OCI-M2 (cell line): ENCODE results near the gene BTBD9.

Experiments
- DNase-seq: peaks from one replicate; lab custom pipeline; 2025; ENCODE audit not compliant: unreplicated experiment; lab: John Stamatoyannopoulos, UW

Gene BTBD9

DNA sequence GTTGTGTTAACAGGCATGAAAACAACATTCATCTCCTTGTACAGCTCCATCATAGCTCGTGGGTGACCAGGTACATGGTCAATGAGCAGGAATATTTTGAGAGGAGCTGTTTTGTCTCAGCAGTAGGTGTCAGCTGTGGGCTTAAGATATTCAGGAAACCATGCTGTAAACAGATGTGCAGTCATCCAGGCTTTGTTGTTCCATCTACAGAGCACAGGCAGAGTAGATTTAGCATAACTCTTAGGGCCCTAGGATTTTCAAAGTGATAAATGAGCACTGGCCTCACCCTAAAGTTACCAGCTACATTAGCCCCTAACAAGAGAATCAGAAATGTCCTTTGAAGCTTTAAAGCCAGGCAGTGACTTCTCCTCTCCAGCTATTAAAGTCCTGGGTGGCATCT is 154.2 kb downstream of the BTBD9 start:
- no peak for DNase-seq

GRCh38 chr6:38484656-38485055 is 155.1 kb downstream of the BTBD9 start:
- DNase-seq = no peak

- DNase-seq = no peak
These were observed 156.2 kb downstream of the BTBD9 start for GRCh38 chr6:38483526-38483925.

DNA sequence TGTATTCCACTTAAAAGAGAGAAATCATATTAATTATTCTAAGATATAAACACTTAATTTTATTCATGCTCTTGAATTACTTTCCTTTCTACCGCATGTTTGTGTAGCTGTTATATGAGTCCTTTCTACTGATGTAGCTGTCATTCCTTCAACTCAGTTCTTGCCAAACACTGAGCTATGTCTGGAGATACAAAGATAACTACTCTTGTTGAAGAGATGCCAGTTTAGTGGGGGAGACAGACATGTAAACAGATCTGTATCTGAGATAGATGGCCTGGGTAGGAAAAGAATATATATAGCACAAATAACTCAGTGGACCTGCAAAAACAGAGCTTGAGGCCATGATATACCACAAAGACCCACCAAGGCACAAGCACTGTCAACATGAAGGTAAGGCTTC is 157.3 kb downstream of the BTBD9 start:
- DNase-seq = no peak

GRCh38 chr6:38481851-38482250 is 157.9 kb downstream of the BTBD9 start:
- DNase-seq = no peak

- no peak for DNase-seq
These were observed 158.4 kb downstream of the BTBD9 start for GRCh38 chr6:38481211-38481836.

DNA sequence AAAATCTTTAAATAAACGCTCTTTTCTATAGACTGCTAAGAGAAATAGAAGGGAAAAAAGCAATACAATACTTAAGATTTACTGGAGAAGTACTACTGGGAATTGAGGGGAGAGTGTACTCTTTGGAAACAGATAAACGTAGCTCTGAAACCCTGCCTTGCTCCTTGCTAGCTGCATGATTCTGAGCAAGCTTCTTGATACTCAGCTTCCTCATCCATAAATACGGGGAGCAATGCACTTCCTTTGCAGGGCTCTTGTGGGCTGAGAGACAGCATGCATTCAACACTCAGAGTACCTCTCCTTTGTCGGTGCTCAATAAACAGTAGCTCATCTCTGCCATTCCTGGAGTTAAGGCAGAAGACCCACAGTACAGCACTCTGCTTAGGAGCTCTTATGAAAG is 159.7 kb downstream of the BTBD9 start:
- DNase-seq = no peak

- DNase-seq = no peak
These were observed 160.4 kb downstream of the BTBD9 start for GRCh38 chr6:38479331-38479730.

DNA sequence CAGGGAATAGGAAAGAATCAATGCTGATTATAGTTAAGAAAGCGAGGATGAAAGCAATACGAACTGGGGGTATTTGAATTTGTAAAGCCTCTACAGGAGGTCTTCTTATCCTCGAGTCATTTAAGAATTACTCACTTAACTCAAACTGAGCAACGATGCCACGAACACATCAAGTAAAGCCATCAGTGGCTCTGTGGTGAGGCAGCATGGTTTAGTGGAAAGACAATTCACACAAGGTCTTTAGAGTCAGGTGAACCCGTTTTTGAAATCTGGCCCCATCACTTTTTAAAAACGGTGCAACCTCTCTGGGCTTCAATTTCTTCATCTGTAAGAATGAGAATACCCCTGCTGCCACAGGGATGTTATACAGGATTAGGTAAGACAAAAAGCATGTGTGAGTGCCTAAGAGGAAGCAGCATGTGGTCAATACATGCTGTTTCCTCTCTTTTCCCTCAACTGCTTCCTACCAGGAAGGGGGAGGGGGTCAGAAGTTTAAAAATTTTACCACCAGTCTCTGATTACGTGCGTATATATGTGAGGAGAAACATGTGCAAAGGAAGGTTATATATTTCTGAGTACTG is 162.0 kb downstream of the BTBD9 start:
- DNase-seq = no peak

DNA sequence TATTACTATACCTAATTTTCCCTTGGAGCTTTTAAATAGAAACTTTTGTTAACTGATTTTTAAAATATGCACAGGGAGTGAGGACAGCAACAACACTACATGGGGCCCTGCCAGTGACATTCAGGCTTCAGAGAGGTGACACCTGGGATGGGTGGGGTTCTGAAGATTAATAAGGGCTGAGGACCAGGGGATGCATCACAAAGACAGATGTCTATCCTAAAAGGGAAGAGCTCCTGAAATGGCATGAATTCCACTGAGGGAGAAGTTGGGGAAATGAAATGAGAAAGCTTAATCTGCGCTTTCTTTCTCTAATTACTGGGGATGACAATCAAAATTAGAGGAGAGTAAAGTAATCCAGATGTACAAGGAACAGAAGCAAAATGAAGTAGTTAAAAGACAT is 162.8 kb downstream of the BTBD9 start:
- no peak for DNase-seq

- no peak for DNase-seq
These were observed 163.6 kb downstream of the BTBD9 start for GRCh38 chr6:38476141-38476540.

GRCh38 chr6:38470548-38470947 is 169.2 kb downstream of the BTBD9 start:
- DNase-seq = no peak

DNA sequence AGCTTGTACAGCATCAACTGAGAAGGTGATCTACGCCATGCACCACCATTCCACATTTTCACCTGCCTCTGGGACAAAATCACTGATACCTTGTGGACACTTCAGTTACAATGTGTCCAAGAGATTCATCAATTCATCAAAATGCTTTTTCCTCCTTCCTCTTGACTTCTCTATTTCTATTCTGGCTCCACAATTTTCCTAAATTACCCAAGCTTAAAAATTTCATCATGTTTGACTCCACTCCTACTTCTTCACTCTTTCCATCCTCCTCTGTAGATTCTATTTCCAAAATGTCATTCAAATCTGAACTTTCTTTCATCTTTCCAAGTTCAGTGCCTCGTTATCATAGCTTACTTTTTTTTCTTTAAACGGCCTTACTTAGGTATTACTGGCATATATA is 172.2 kb downstream of the BTBD9 start:
- DNase-seq = no peak

- DNase-seq = no peak
These were observed 179.5 kb downstream of the BTBD9 start for GRCh38 chr6:38460186-38460585.

DNA sequence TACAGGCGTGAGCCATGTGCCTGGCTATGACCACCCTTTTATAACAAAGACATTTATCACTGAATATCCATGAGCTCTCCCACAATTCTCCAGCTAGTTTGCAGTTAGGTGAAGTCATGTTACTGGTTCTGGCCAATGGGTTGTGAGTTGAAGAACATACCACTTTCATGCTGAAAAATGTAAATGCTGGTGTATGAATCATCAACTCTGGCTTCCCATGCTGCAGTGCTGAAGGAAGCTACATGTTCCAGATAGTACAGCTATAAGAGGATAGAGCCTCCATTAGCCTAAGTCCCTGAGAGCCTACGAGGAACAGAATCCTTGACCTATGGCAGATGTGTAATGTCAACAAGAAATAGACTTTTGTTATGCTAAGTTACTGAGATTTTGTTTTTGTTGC is 180.4 kb downstream of the BTBD9 start:
- no peak for DNase-seq

DNA sequence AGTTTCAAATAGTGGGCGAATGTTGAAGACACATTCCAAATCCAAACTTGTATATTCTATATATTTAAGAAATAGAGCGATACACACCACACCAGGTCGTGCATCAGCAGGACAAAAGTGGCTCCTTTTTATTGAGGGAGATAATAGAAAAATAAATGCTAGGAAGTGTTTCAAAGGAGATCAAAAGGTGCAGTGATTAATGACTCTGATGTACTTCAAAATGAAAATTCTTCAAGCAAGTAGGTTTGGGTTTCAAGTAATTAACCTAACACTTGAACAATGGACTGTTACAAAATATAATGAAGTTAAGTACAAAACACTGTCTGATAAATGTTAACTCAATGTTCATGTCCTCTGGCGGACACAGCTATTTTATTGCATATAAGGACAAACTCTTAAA is 185.9 kb downstream of the BTBD9 start:
- DNase-seq = no peak

DNA sequence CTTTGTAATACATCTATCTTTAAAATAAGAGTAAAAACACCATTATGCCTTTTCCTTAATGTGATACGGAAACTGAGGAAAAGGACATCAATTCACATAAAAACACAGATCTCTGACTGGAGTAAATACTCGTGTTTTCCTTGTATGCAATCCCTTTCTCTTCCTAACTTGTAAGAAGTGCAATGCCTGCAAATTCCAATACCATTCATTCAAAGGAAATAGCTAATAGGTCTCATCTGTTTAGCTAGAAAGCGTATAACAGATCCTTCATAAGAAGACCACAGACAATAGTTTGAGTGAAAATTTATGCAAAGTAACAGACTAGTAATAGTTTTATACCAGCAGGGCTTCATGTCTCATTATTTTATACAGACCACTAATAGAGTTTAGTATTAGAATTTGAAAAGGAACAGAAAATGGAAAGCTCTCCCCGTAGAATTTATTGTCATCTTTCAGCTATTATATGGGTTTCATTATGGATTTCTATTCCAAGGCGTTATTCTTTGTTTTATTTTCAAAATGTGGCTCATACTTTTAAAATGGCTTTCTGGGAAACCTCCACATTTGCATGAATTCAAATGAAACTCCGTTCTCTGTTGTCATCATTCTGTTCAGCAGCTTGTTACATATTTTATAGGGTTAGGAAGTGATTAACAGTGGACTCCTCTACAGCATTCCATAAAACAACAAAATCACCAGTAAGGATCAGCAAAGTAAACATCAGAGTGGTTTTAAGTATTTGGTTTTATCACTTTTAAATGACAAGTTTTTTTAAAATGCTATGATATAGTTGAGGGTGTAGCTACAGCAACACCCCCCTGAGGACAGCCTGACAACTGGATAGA is 186.7 kb downstream of the BTBD9 start:
- DNase-seq = no peak

DNA sequence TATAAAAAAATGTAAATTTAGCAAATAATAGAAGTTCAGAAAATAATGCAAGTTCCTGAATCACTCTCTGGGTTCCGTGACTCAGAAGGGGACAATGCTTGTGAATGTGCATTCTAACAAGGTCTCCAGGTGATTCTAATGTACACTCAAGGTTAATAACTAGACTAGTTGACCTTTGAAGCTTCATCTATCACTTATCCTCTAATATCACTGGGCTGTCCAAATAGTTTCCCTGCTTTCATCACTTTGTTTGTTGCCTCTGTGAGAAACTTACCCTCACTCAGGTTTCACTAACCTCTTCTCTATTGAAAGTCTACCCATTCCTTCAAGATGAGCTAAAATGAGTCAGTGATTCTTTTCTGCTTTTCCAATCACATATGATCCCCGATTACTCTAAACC is 189.0 kb downstream of the BTBD9 start:
- DNase-seq = no peak

- DNase-seq = no peak
These were observed 193.8 kb downstream of the BTBD9 start for GRCh38 chr6:38445925-38446324.

DNA sequence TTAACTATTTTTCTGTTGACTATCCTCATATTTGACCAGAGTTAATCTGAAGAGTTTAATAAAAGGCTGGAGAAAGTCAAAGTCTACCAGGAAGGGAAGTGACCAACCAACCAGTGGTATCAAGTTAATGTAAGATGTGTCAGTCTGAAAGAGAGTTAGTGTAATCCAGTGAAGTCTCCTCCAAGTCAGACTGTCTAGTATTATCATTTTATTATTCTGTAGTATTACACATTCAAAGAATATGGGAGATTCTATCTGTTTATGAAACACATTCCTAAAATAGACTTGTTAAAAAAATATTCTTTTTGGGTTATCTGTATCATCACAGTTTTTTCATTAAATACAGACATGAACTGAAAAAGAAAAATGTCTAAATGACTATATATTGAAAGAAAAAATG is 194.4 kb downstream of the BTBD9 start:
- DNase-seq = no peak

DNA sequence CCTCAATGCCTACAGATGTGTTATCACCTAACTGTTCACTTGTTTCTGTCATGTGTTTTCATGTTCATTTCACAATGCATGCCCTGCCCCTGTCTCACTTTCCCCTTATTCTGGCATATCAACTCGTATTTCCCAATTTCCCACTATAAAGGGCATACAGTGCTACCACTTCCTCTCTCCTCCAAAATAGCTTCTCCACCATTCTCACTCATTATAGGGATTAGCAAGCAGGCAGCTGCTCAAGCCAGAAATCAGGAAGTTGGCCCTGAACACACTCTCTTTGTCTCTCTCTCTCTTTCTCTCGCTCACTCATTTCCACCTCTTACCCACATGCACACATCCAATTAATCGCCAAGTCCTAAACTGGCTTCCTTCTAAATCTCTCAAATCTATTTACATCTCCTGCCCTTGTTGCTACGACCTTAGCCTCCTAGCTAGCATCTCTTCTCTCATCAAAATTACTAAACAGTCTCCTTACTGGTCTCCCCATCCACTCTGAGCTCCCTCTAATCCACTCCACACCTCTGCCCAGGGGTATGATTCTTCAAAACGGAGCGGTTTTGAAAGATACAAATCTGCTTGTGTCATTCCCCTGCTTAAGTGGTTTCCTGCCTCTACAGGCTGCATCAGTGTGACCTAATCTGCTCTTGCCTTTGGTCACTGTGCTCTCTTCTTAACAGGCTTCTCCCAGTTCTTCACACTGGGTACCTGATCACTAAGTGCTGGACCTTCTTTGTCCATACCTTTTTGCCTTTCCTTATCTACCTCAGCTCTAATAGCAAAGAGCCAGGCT is 196.2 kb downstream of the BTBD9 start:
- DNase-seq = no peak

- DNase-seq = no peak
These were observed 201.6 kb downstream of the BTBD9 start for GRCh38 chr6:38438097-38438496.
